ENCODE results near the gene ABCA9. TPM values are rescaled to one million over a fixed set of nuclear protein-coding genes. Genes with fewer than 3 reads are reported as not detected.

Gene ABCA9, protein sequence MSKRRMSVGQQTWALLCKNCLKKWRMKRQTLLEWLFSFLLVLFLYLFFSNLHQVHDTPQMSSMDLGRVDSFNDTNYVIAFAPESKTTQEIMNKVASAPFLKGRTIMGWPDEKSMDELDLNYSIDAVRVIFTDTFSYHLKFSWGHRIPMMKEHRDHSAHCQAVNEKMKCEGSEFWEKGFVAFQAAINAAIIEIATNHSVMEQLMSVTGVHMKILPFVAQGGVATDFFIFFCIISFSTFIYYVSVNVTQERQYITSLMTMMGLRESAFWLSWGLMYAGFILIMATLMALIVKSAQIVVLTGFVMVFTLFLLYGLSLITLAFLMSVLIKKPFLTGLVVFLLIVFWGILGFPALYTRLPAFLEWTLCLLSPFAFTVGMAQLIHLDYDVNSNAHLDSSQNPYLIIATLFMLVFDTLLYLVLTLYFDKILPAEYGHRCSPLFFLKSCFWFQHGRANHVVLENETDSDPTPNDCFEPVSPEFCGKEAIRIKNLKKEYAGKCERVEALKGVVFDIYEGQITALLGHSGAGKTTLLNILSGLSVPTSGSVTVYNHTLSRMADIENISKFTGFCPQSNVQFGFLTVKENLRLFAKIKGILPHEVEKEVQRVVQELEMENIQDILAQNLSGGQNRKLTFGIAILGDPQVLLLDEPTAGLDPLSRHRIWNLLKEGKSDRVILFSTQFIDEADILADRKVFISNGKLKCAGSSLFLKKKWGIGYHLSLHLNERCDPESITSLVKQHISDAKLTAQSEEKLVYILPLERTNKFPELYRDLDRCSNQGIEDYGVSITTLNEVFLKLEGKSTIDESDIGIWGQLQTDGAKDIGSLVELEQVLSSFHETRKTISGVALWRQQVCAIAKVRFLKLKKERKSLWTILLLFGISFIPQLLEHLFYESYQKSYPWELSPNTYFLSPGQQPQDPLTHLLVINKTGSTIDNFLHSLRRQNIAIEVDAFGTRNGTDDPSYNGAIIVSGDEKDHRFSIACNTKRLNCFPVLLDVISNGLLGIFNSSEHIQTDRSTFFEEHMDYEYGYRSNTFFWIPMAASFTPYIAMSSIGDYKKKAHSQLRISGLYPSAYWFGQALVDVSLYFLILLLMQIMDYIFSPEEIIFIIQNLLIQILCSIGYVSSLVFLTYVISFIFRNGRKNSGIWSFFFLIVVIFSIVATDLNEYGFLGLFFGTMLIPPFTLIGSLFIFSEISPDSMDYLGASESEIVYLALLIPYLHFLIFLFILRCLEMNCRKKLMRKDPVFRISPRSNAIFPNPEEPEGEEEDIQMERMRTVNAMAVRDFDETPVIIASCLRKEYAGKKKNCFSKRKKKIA (N-terminal part only)
- 10 to 100 TPM; 18.0 to 92.7 (median 56.7) TPM for total RNA-seq

- intact Hi-C loops (cut with DNase I; ENCODE audit: low total_unique reads): no loop called here
- H3K4me3 ChIP-seq: peak within 1 kb of the TSS in 2 of 3 donors; percentile 28 to 42
- H3K27me3 ChIP-seq: no peaks in the 10 kb centered on the region
- no peaks in the 10 kb centered on the region for H3K36me3 ChIP-seq
- no peaks in the 10 kb centered on the region for H3K9me3 ChIP-seq
- no peaks in the 10 kb centered on the region for H3K4me1 ChIP-seq
- no peak for DNase-seq (ENCODE audit: low spot score in 2 of 2)
- H3K27ac ChIP-seq: peak within 1 kb of the TSS; percentile 58 to 73
- TF ChIP-seq POLR2A (IDR thresholded peaks at IDR 0.05) (no peak), POLR2AphosphoS5 (IDR thresholded peaks at IDR 0.05) (peak in 2 of 3 donors; percentile 47 to 62), CTCF (IDR thresholded peaks at IDR 0.05) (no peak)
Observed at GRCh38 chr17:69060822-69061221, at the start of gene ABCA9. Gene ABCA9 (minus strand): TSS chr17:69060927. CDS start chr17:69051126, 9,801 bp downstream.

- Histone ChIP-seq H3K9me3 (no peaks in the 10 kb centered on the region), H3K4me3 (no peak overlapping the region), H3K27me3 (no peaks in the 10 kb centered on the region), H3K36me3 (no peaks in the 10 kb centered on the region), H3K4me1 (no peaks in the 10 kb centered on the region), H3K27ac (no peak overlapping the region)
- TF ChIP-seq CTCF (IDR thresholded peaks at IDR 0.05) (no peak), POLR2AphosphoS5 (IDR thresholded peaks at IDR 0.05) (no peak), POLR2A (IDR thresholded peaks at IDR 0.05) (no peak)
- DNase-seq (ENCODE audit: low spot score in 2 of 2): no peak
- intact Hi-C loops (cut with DNase I; ENCODE audit: low total_unique reads): no loop called here
Observed at GRCh38 chr17:69105907-69106730, 45.4 kb upstream of the ABCA9 start.

GRCh38 chr17:69103557-69104233 is 43.0 kb upstream of the ABCA9 start:
- H3K27ac ChIP-seq: no peak overlapping the region
- no peaks in the 10 kb centered on the region for H3K36me3 ChIP-seq

More at GRCh38 chr17:69103557-69104233, 43.0 kb upstream of the ABCA9 start:
- Histone ChIP-seq H3K4me3 (no peak overlapping the region), H3K9me3 (no peaks in the 10 kb centered on the region), H3K27me3 (no peaks in the 10 kb centered on the region), H3K4me1 (no peaks in the 10 kb centered on the region)
- no peak for DNase-seq (ENCODE audit: low spot score in 2 of 2)
- no peak for TF ChIP-seq CTCF (IDR thresholded peaks at IDR 0.05)
- intact Hi-C loops (cut with DNase I; ENCODE audit: low total_unique reads): no loop called here

All from breast epithelium (tissue), 4 donors.